ENCODE measurements around the gene MYH11.

MYH11 gene

DNA sequence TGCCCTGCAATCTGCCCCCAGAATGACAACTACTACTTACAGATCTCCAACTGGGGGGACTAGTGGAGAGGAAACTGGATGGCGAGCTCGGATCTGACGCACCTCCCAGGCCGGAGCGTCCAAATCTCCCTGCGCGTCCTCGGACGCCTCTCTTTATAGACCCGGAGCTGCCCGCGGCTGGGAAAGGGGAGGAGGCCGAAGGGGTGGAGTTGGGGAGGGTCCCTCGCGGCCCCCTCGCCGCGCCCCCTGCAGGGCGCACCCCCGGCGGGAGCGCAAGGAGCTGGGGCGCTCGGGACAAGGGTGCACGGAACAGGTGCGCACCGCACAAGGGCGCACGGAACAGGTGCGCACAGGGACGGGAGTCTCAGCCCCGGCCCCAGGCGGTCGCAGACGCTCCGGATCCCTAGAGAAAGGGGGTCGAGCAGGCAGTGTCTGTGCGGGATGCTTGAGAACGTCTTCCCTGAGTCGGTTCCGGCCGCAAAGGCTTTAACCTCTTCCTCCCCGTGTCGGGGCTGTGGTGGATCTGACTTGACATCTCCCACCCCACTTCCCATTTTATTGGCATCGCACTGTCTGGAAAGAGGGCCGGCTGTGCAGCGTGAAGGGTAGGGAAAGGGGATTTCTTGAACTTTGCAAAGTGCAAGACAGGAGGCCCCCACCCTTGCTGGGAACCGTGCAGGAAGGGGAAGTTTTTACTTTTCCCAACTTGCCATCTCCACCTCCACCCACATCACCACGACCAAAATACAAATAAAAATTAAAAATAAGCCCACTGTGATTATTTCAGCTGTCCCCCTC, at the start of gene MYH11:
Gene MYH11, minus strand, starts transcription at position 128 of the 798 bp plus-strand sequence. CDS start 18,776 bp downstream, outside the sequence.
- no peaks in the 10 kb centered on the region for H3K9me3 ChIP-seq (ENCODE audit: insufficient read depth, low read depth, low read length)
- H3F3A ChIP-seq (ENCODE audit: low read depth), result no peaks in the 10 kb centered on the region
- H2AFZ ChIP-seq (ENCODE audit: low read length), result no peak within 1 kb of the TSS
- no peaks in the 10 kb centered on the region for H3K79me2 ChIP-seq (ENCODE audit: insufficient read depth, low read length)
- TF ChIP-seq EZH2phosphoT487 (IDR thresholded peaks at IDR 0.05; ENCODE audit: borderline replicate concordance), result no peak
- TF ChIP-seq, protein P1, sequence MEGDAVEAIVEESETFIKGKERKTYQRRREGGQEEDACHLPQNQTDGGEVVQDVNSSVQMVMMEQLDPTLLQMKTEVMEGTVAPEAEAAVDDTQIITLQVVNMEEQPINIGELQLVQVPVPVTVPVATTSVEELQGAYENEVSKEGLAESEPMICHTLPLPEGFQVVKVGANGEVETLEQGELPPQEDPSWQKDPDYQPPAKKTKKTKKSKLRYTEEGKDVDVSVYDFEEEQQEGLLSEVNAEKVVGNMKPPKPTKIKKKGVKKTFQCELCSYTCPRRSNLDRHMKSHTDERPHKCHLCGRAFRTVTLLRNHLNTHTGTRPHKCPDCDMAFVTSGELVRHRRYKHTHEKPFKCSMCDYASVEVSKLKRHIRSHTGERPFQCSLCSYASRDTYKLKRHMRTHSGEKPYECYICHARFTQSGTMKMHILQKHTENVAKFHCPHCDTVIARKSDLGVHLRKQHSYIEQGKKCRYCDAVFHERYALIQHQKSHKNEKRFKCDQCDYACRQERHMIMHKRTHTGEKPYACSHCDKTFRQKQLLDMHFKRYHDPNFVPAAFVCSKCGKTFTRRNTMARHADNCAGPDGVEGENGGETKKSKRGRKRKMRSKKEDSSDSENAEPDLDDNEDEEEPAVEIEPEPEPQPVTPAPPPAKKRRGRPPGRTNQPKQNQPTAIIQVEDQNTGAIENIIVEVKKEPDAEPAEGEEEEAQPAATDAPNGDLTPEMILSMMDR (conservative IDR thresholded peaks at IDR 0.05; ENCODE audit: low read length), result no peak
- H3K4me3 ChIP-seq (ENCODE audit: low read length, poor library complexity, severe bottlenecking), result no peak within 1 kb of the TSS
- no peaks in the 10 kb centered on the region for H3K9me2 ChIP-seq (replicated peaks; ENCODE audit: low read depth, low read length)
- no peak within 1 kb of the TSS for H3K4me2 ChIP-seq (ENCODE audit: low read depth, low read length, poor library complexity, severe bottlenecking)
- H3K4me1 ChIP-seq (ENCODE audit: insufficient read depth, low read length, poor library complexity, severe bottlenecking), result no peaks in the 10 kb centered on the region
- no peaks in the 10 kb centered on the region for H3K36me3 ChIP-seq (ENCODE audit: insufficient read depth, low read length)
- no peaks in the 10 kb centered on the region for H4K20me1 ChIP-seq (ENCODE audit: insufficient read depth, low read length, poor library complexity, severe bottlenecking)
- no peak within 1 kb of the TSS for H3K9ac ChIP-seq (ENCODE audit: low read depth, low read length, poor library complexity, severe bottlenecking)
- no peaks in the 10 kb centered on the region for H3K27me3 ChIP-seq (ENCODE audit: insufficient read depth, low read length, poor library complexity, severe bottlenecking)

DNA sequence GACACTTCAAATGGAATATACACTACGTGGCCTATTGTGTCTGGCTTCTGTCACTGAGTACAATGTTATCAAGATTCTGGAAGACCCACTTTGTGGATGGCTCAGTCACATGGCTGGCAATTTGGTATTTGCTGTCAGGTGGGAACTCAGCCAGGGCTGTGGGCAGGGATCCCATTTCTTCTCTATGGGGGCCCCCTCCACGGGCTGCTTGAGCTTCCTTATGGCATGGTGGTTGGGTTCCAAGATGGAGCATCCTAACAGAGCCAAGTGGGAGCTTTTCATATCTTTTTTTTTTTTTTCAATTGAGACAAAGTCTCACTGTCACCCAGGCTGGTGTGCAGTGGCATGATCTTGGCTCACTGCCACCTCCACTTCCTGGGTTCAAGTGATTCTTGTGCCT, 49.6 kb upstream of the MYH11 start:
- Histone ChIP-seq H3F3A (ENCODE audit: low read depth) (no peaks in the 10 kb centered on the region), H3K4me1 (ENCODE audit: insufficient read depth, low read length, poor library complexity, severe bottlenecking) (no peaks in the 10 kb centered on the region), H4K20me1 (ENCODE audit: insufficient read depth, low read length, poor library complexity, severe bottlenecking) (no peaks in the 10 kb centered on the region), H3K36me3 (ENCODE audit: insufficient read depth, low read length) (no peaks in the 10 kb centered on the region), H3K9me2 (replicated peaks; ENCODE audit: low read depth, low read length) (no peaks in the 10 kb centered on the region), H3K4me2 (ENCODE audit: low read depth, low read length, poor library complexity, severe bottlenecking) (no peak overlapping the region), H3K27me3 (ENCODE audit: insufficient read depth, low read length, poor library complexity, severe bottlenecking) (no peaks in the 10 kb centered on the region), H3K4me3 (ENCODE audit: low read length, poor library complexity, severe bottlenecking) (no peak overlapping the region), H3K9ac (ENCODE audit: low read depth, low read length, poor library complexity, severe bottlenecking) (no peak overlapping the region), H3K79me2 (ENCODE audit: insufficient read depth, low read length) (no peaks in the 10 kb centered on the region), H2AFZ (ENCODE audit: low read length) (no peak overlapping the region), H3K9me3 (ENCODE audit: insufficient read depth, low read depth, low read length) (no peaks in the 10 kb centered on the region)
- TF ChIP-seq EZH2phosphoT487 (IDR thresholded peaks at IDR 0.05; ENCODE audit: borderline replicate concordance), result no peak
- TF ChIP-seq, protein P1 (conservative IDR thresholded peaks at IDR 0.05; ENCODE audit: low read length), result no peak

DNA sequence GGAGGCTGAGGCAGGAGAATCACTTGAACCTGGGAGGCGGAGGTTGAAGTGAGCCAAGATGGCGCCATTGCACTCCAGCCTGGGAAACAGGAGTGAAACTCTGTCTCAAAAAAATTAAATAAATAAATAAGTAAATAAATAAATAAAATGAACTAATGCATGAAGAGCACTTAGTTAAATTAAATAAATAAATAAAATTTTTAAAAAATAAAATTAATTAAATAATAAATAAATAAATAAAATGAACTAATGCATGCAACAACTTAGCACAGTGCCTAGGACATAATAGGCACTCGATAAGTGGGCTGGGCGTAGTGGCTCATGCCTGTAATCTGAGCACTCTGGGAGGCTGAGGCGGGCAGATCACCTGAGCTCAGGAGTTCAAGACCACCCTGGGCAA, 47.1 kb upstream of the MYH11 start:
- no peak overlapping the region for H3K9ac ChIP-seq (ENCODE audit: low read depth, low read length, poor library complexity, severe bottlenecking)
- H2AFZ ChIP-seq (ENCODE audit: low read length), result no peak overlapping the region
- no peaks in the 10 kb centered on the region for H3K36me3 ChIP-seq (ENCODE audit: insufficient read depth, low read length)
- H3K4me3 ChIP-seq (ENCODE audit: low read length, poor library complexity, severe bottlenecking), result no peak overlapping the region
- TF ChIP-seq, protein P1 (conservative IDR thresholded peaks at IDR 0.05; ENCODE audit: low read length), result no peak
- TF ChIP-seq EZH2phosphoT487 (IDR thresholded peaks at IDR 0.05; ENCODE audit: borderline replicate concordance), result no peak
- no peaks in the 10 kb centered on the region for H3F3A ChIP-seq (ENCODE audit: low read depth)
- no peaks in the 10 kb centered on the region for H3K79me2 ChIP-seq (ENCODE audit: insufficient read depth, low read length)
- H3K9me2 ChIP-seq (replicated peaks; ENCODE audit: low read depth, low read length), result no peaks in the 10 kb centered on the region
- H3K9me3 ChIP-seq (ENCODE audit: insufficient read depth, low read depth, low read length), result no peaks in the 10 kb centered on the region
- peaks cover 5% of the 10 kb centered on the region for H3K4me1 ChIP-seq (ENCODE audit: insufficient read depth, low read length, poor library complexity, severe bottlenecking)
- no peaks in the 10 kb centered on the region for H4K20me1 ChIP-seq (ENCODE audit: insufficient read depth, low read length, poor library complexity, severe bottlenecking)
- H3K27me3 ChIP-seq (ENCODE audit: insufficient read depth, low read length, poor library complexity, severe bottlenecking), result no peaks in the 10 kb centered on the region
- H3K4me2 ChIP-seq (ENCODE audit: low read depth, low read length, poor library complexity, severe bottlenecking), result no peak overlapping the region

Measured in Loucy (cell line).